Measurements from ENCODE around the gene TTC22. TPM values are rescaled to one million over a fixed set of nuclear protein-coding genes. Genes with fewer than 3 reads are reported as not detected.

TTC22 gene
- total and polyA plus RNA-seq, 8 donors: 4.2 to 65.2 (median 21.6) TPM

- no peaks in the 10 kb centered on the region for H3K9me3 ChIP-seq
- no peak for TF ChIP-seq EP300 (IDR thresholded peaks at IDR 0.05)
- H3K27me3 ChIP-seq: no peaks in the 10 kb centered on the region
- H3K27ac ChIP-seq: no peak overlapping the region
- no peaks in the 10 kb centered on the region for H3K36me3 ChIP-seq
- 74 to 80% (median 76%) methylated on average over 12 to 13 of the region's 13 CpGs for WGBS, 5 donors
- DNase-seq: peak in 1 of 2 donors; percentile 17
- H3K4me1 ChIP-seq: peaks cover 0 to 7% (median 3%) of the 10 kb centered on the region in 4 donors
- intact Hi-C loops (cut with DNase I; ENCODE audit: low total_unique reads): loop anchor here (5.0 kb wide), 1 partner anchor 141 kb away; no protein-coding TSS in a partner anchor
- H3K4me3 ChIP-seq: no peak overlapping the region
These were observed 11.8 kb upstream of the TTC22 start for GRCh38 chr1:54812801-54813484.

GRCh38 chr1:54811739-54812655 is 10.9 kb upstream of the TTC22 start:
- H3K27me3 ChIP-seq: no peaks in the 10 kb centered on the region
- no peaks in the 10 kb centered on the region for H3K9me3 ChIP-seq
- no peak overlapping the region for H3K4me3 ChIP-seq
- intact Hi-C loops (cut with DNase I; ENCODE audit: low total_unique reads): loop anchor here (5.0 kb wide), 1 partner anchor 140 kb away; no protein-coding TSS in a partner anchor
- WGBS, 5 donors: 84 to 90% (median 86%) methylated on average over 12 to 18 of the region's 18 CpGs
- peak in 1 of 2 donors; percentile 23 for DNase-seq
- no peaks in the 10 kb centered on the region for H3K36me3 ChIP-seq
- H3K27ac ChIP-seq: no peak overlapping the region
- no peak for TF ChIP-seq POLR2A (IDR thresholded peaks at IDR 0.05)
- peaks cover 0 to 12% (median 3%) of the 10 kb centered on the region in 4 donors for H3K4me1 ChIP-seq

DNA sequence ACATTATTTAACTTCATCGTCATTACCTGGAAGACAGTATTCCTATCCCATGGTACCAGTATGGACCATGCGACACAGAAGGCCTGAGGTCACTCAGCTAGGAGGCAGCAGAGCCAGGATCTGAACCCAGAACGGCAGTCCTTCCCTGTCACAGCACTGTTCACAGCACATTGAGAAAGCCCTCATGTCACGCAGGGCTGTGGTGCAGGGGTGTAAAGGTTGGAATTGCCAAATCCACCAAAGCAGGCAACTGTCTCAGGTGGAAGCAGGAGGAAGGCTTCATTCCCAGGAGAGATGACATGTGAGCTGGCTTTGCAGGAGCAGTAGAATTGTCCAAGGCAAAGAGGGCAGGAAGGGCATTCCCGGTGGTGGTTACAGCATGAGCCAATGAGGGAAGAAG is 9.9 kb upstream of the TTC22 start:
- Histone ChIP-seq H3K27ac (no peak overlapping the region), H3K4me3 (no peak overlapping the region), H3K36me3 (no peaks in the 10 kb centered on the region), H3K27me3 (peaks cover 0 to 1% (median 0%) of the 10 kb centered on the region in 3 donors), H3K4me1 (peaks cover 0 to 15% (median 3%) of the 10 kb centered on the region in 4 donors), H3K9me3 (no peaks in the 10 kb centered on the region)
- peak in 1 of 2 donors; percentile 13 for DNase-seq
- 79 to 95% (median 88%) methylated on average over 5 of the region's 5 CpGs for WGBS, 5 donors
- no peak for TF ChIP-seq POLR2AphosphoS5 (IDR thresholded peaks at IDR 0.05)
- TF ChIP-seq CTCF (IDR thresholded peaks at IDR 0.05): no peak
- TF ChIP-seq EP300 (IDR thresholded peaks at IDR 0.05): no peak
- TF ChIP-seq POLR2A (IDR thresholded peaks at IDR 0.05): no peak
- intact Hi-C loops (cut with DNase I; ENCODE audit: low total_unique reads): loop anchor here (5.0 kb wide), 1 partner anchor 139 kb away; no protein-coding TSS in a partner anchor

- WGBS, 5 donors: 27 to 51% (median 32%) methylated on average over 8 to 13 of the region's 13 CpGs
- peak; percentile 77 to 87 for DNase-seq
- Histone ChIP-seq H3K27me3 (peaks cover 0 to 8% (median 0%) of the 10 kb centered on the region in 3 donors), H3K27ac (no peak overlapping the region), H3K4me3 (no peak overlapping the region), H3K9me3 (no peaks in the 10 kb centered on the region), H3K36me3 (no peaks in the 10 kb centered on the region), H3K4me1 (peaks cover 0 to 15% (median 3%) of the 10 kb centered on the region in 4 donors)
- intact Hi-C loops (cut with DNase I; ENCODE audit: low total_unique reads): loop anchor here (5.0 kb wide), 1 partner anchor 138 kb away; no protein-coding TSS in a partner anchor
- no peak for TF ChIP-seq EP300 (IDR thresholded peaks at IDR 0.05)
- TF ChIP-seq CTCF (IDR thresholded peaks at IDR 0.05): peak in 5 of 7 experiments; percentile 73 to 90 (median 79)
- no peak for TF ChIP-seq POLR2A (IDR thresholded peaks at IDR 0.05)
- no peak for TF ChIP-seq POLR2AphosphoS5 (IDR thresholded peaks at IDR 0.05)
These were observed 9.2 kb upstream of the TTC22 start for GRCh38 chr1:54810153-54810942.
